Neural progenitor cell (in vitro differentiated cells): ENCODE data around the gene TREML4. TPM values are rescaled to one million over a fixed set of nuclear protein-coding genes. Genes with fewer than 3 reads are reported as not detected.

Experiments
- DNase-seq: peaks from one replicate; pipeline ENCODE4 v3.0.0-alpha.2; 2016; ENCODE audit warnings: low spot score
- H2AFZ ChIP-seq: fragments of 200-600 bp; sonication (generic); replicated peaks from 2 replicates; pipeline ENCODE4 v1.6.1; 2016; ENCODE audit warnings: antibody characterized with exemption
- H3F3A ChIP-seq: fragments of 200-600 bp; sonication (generic); 2 replicates; pipeline ENCODE4 v1.6.1; 2016; ENCODE audit warnings: antibody characterized with exemption, low read depth
- H3K27ac ChIP-seq: fragments of 200-600 bp; sonication (generic); 2 replicates; pipeline ENCODE4 v1.5.1; 2016; ENCODE audit warnings: mild to moderate bottlenecking
- H3K27me3 ChIP-seq: fragments of 200-600 bp; sonication (generic); 2 replicates; pipeline ENCODE4 v1.6.1; 2016; ENCODE audit warnings: mild to moderate bottlenecking, moderate library complexity
- H3K36me3 ChIP-seq: fragments of 200-600 bp; sonication (generic); 2 replicates; pipeline ENCODE4 v1.5.1; 2016
- H3K4me1 ChIP-seq: fragments of 200-600 bp; sonication (generic); 2 replicates; pipeline ENCODE4 v1.6.1; 2016; ENCODE audit warnings: mixed run types
- H3K4me2 ChIP-seq: fragments of 200-600 bp; sonication (generic); 2 replicates; pipeline ENCODE4 v1.6.1; 2016
- H3K4me3 ChIP-seq: fragments of 200-600 bp; sonication (generic); 2 replicates; pipeline ENCODE4 v1.5.1; 2016
- H3K79me2 ChIP-seq: fragments of 200-600 bp; sonication (generic); 2 replicates; pipeline ENCODE4 v1.6.1; 2016; ENCODE audit warnings: low read depth
- H3K9ac ChIP-seq: fragments of 200-600 bp; sonication (generic); 2 replicates; pipeline ENCODE4 v1.6.1; 2016
- H3K9me3 ChIP-seq: fragments of 200-600 bp; sonication (generic); 2 replicates; pipeline ENCODE4 v1.5.1; 2016; ENCODE audit warnings: low read depth
- H4K20me1 ChIP-seq: fragments of 200-600 bp; sonication (generic); 2 replicates; pipeline ENCODE4 v1.6.1; 2016; ENCODE audit warnings: low read depth
- H3K27ac Mint-ChIP-seq: 3 replicates; pipeline ENCODE4 v1.8.0; 2021; ENCODE audit warnings: mixed read lengths
- H3K27me3 Mint-ChIP-seq: 2 replicates; pipeline ENCODE4 v1.8.0; 2022; ENCODE audit warnings: low read depth, mild to moderate bottlenecking, inconsistent platforms, moderate library complexity, mixed read lengths; ENCODE audit not compliant: insufficient read depth
- H3K36me3 Mint-ChIP-seq: 3 replicates; pipeline ENCODE4 v1.8.0; 2021; ENCODE audit warnings: mixed read lengths
- H3K4me1 Mint-ChIP-seq: 3 replicates; pipeline ENCODE4 v1.8.0; 2021; ENCODE audit warnings: mixed read lengths
- H3K4me3 Mint-ChIP-seq: 3 replicates; pipeline ENCODE4 v1.8.0; 2021; ENCODE audit warnings: mild to moderate bottlenecking, moderate library complexity, mixed read lengths
- H3K9me3 Mint-ChIP-seq: 3 replicates; pipeline ENCODE4 v1.8.0; 2020; ENCODE audit warnings: mixed read lengths
- CTCF ChIP-seq: fragments of 200-600 bp; sonication (generic); IDR thresholded peaks from 2 replicates; pipeline ENCODE4 v1.5.1; 2017; ENCODE audit warnings: antibody characterized with exemption, mild to moderate bottlenecking
- EZH2 ChIP-seq: fragments of 200-600 bp; sonication (generic); IDR thresholded peaks from 2 replicates; pipeline ENCODE4 v1.6.1; 2017; ENCODE audit warnings: antibody characterized with exemption, mild to moderate bottlenecking, moderate library complexity
- EZH2phosphoT487 ChIP-seq: fragments of 200-600 bp; sonication (generic); IDR thresholded peaks from 2 replicates; pipeline ENCODE4 v1.6.1; 2017; ENCODE audit warnings: antibody characterized with exemption
- total RNA-seq: library from RNA; depleted of rRNA; stranded (reverse); fragments of >200 nt; gene quantifications from 2 replicates; pipeline ENCODE4 v1.2.3, GENCODE V29; 2015; ENCODE audit warnings: low replicate concordance

TREML4 gene
- total RNA-seq, 1 donor from 2014 or later, result not detected

- H3K9me3 Mint-ChIP-seq, result peaks cover 11% of the 10 kb centered on the region
- no peak overlapping the region for H2AFZ ChIP-seq
- no peak overlapping the region for H3K9ac ChIP-seq
- no peaks in the 10 kb centered on the region for H4K20me1 ChIP-seq
- H3K27ac Mint-ChIP-seq, result no peak overlapping the region
- H3K4me3 ChIP-seq, result no peak overlapping the region
- no peaks in the 10 kb centered on the region for H3K4me1 ChIP-seq
- no peak overlapping the region for H3K27ac ChIP-seq
- DNase-seq, result peak; percentile 63
- no peaks in the 10 kb centered on the region for H3F3A ChIP-seq
- H3K79me2 ChIP-seq, result no peaks in the 10 kb centered on the region
- H3K9me3 ChIP-seq, result no peaks in the 10 kb centered on the region
- H3K4me2 ChIP-seq, result no peak overlapping the region
- peaks cover 13% of the 10 kb centered on the region for H3K27me3 Mint-ChIP-seq
- H3K36me3 Mint-ChIP-seq, result no peaks in the 10 kb centered on the region
- no peak overlapping the region for H3K4me3 Mint-ChIP-seq
- no peaks in the 10 kb centered on the region for H3K27me3 ChIP-seq
- no peaks in the 10 kb centered on the region for H3K36me3 ChIP-seq
- H3K4me1 Mint-ChIP-seq, result peaks cover 7% of the 10 kb centered on the region
- TF ChIP-seq EZH2 (no peak), CTCF (peak; percentile 59)
Observed at GRCh38 chr6:41191569-41191968, 36.6 kb upstream of the TREML4 start.

DNA sequence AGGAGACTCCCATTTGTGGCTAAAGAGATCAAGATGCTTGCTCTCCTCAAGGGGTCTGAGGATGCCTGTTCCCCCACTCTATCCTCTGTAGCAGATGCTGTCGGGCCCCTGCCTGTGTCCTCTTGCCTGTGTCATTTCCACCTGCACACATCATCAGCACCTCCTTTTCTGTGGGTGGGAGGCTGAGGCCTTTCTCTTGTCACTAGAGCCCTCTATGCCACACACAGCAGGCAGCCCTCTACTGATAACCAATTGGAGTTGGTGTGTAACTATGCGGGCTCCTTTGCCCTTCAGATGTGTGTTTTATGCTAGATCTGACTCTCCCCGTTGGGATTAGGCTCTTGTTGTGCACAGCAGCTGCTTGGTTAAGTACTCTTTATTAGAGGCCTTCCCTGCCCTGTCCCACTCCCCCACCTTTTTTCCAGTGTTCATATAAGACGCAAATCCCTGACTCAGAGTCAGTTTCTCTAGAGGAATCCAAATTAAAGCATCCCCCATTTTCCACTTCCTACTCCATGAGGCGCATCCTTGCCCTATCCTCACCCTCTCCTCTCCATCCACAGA, 34.9 kb upstream of the TREML4 start:
- TF ChIP-seq EZH2 (no peak), EZH2phosphoT487 (no peak), CTCF (no peak)
- H3K36me3 ChIP-seq, result no peaks in the 10 kb centered on the region
- no peak overlapping the region for H3K9ac ChIP-seq
- no peak overlapping the region for H3K27ac Mint-ChIP-seq
- H3F3A ChIP-seq, result no peaks in the 10 kb centered on the region
- no peak overlapping the region for H2AFZ ChIP-seq
- H3K4me3 Mint-ChIP-seq, result no peak overlapping the region
- no peaks in the 10 kb centered on the region for H3K9me3 ChIP-seq
- H3K4me1 Mint-ChIP-seq, result peaks cover 7% of the 10 kb centered on the region
- peaks cover 11% of the 10 kb centered on the region for H3K27me3 Mint-ChIP-seq
- H3K9me3 Mint-ChIP-seq, result peaks cover 11% of the 10 kb centered on the region
- no peak for DNase-seq
- H3K36me3 Mint-ChIP-seq, result no peaks in the 10 kb centered on the region
- no peaks in the 10 kb centered on the region for H3K79me2 ChIP-seq
- no peaks in the 10 kb centered on the region for H4K20me1 ChIP-seq
- no peak overlapping the region for H3K27ac ChIP-seq
- H3K4me1 ChIP-seq, result no peaks in the 10 kb centered on the region
- no peak overlapping the region for H3K4me3 ChIP-seq
- H3K4me2 ChIP-seq, result no peak overlapping the region
- H3K27me3 ChIP-seq, result no peaks in the 10 kb centered on the region

DNA sequence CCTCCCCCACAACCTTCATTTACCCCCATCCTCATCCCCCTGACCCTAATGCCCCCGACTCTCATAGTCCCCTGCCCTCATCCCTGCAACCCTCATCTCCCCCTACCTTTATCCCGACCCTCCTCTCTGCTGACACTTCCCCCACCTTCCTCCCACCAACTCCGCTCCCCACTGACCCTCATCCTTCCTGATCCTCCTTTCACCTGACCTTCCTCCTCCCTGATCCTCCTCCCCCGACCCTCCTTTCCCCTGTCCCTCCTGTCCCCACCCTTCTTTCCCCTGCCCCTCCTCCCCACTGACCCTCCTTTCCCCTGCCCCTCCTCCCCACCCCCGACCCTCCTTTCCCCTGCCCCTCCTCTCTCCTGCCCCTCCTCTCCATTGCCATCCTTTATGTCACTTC, 34.3 kb upstream of the TREML4 start:
- no peak overlapping the region for H3K27ac ChIP-seq
- no peaks in the 10 kb centered on the region for H4K20me1 ChIP-seq
- no peaks in the 10 kb centered on the region for H3K36me3 ChIP-seq
- no peaks in the 10 kb centered on the region for H3K4me1 ChIP-seq
- no peak overlapping the region for H2AFZ ChIP-seq
- no peak overlapping the region for H3K4me3 Mint-ChIP-seq
- H3K27ac Mint-ChIP-seq, result no peak overlapping the region
- H3K9me3 Mint-ChIP-seq, result peaks cover 11% of the 10 kb centered on the region
- no peak overlapping the region for H3K4me2 ChIP-seq
- no peak overlapping the region for H3K4me3 ChIP-seq
- no peak for DNase-seq
- H3K9me3 ChIP-seq, result no peaks in the 10 kb centered on the region
- no peaks in the 10 kb centered on the region for H3K36me3 Mint-ChIP-seq
- H3K27me3 Mint-ChIP-seq, result peaks cover 11% of the 10 kb centered on the region
- no peaks in the 10 kb centered on the region for H3F3A ChIP-seq
- H3K27me3 ChIP-seq, result no peaks in the 10 kb centered on the region
- TF ChIP-seq EZH2, result no peak
- H3K9ac ChIP-seq, result no peak overlapping the region
- H3K4me1 Mint-ChIP-seq, result peaks cover 7% of the 10 kb centered on the region
- no peaks in the 10 kb centered on the region for H3K79me2 ChIP-seq

GRCh38 chr6:41194386-41194785, 33.8 kb upstream of the TREML4 start:
- H3K9me3 ChIP-seq, result no peaks in the 10 kb centered on the region
- H3F3A ChIP-seq, result no peaks in the 10 kb centered on the region
- H3K4me2 ChIP-seq, result no peak overlapping the region
- no peak for DNase-seq
- H3K79me2 ChIP-seq, result no peaks in the 10 kb centered on the region
- no peak overlapping the region for H3K27ac ChIP-seq
- Mint-ChIP-seq H3K36me3 (no peaks in the 10 kb centered on the region), H3K9me3 (peaks cover 11% of the 10 kb centered on the region), H3K4me1 (peaks cover 7% of the 10 kb centered on the region), H3K4me3 (no peak overlapping the region), H3K27me3 (peaks cover 11% of the 10 kb centered on the region), H3K27ac (no peak overlapping the region)
- H4K20me1 ChIP-seq, result no peaks in the 10 kb centered on the region
- H3K4me1 ChIP-seq, result no peaks in the 10 kb centered on the region
- no peaks in the 10 kb centered on the region for H3K27me3 ChIP-seq
- no peak overlapping the region for H3K4me3 ChIP-seq
- H3K9ac ChIP-seq, result no peak overlapping the region
- TF ChIP-seq EZH2phosphoT487, result no peak
- TF ChIP-seq CTCF, result no peak
- TF ChIP-seq EZH2, result no peak
- H2AFZ ChIP-seq, result no peak overlapping the region
- no peaks in the 10 kb centered on the region for H3K36me3 ChIP-seq
